GM12892 (cell line): Measurements from ENCODE around the gene JOSD1.

Experiments
- DNase-seq: peaks from one replicate; pipeline ENCODE4 v3.0.0; 2011; ENCODE audit not compliant: insufficient read length
- FAIRE-seq: peaks from 2 replicates; lab custom pipeline; 2011; peaks lifted over from hg19 to GRCh38; lab: Jason Lieb, UNC
- POLR2A ChIP-seq: IDR thresholded peaks from 2 replicates; pipeline ENCODE4 v1.6.1; 2011; ENCODE audit warnings: low read depth, low read length, control low read depth
- POLR2AphosphoS5 ChIP-seq: IDR thresholded peaks from 2 replicates; pipeline ENCODE4 v1.6.1; 2011; ENCODE audit warnings: low read depth, low read length, control low read depth
- TAF1 ChIP-seq: IDR thresholded peaks from 2 replicates; pipeline ENCODE4 v1.6.1; 2011; ENCODE audit warnings: low read depth, mild to moderate bottlenecking, control low read depth, low read length, borderline replicate concordance

Gene JOSD1

DNA sequence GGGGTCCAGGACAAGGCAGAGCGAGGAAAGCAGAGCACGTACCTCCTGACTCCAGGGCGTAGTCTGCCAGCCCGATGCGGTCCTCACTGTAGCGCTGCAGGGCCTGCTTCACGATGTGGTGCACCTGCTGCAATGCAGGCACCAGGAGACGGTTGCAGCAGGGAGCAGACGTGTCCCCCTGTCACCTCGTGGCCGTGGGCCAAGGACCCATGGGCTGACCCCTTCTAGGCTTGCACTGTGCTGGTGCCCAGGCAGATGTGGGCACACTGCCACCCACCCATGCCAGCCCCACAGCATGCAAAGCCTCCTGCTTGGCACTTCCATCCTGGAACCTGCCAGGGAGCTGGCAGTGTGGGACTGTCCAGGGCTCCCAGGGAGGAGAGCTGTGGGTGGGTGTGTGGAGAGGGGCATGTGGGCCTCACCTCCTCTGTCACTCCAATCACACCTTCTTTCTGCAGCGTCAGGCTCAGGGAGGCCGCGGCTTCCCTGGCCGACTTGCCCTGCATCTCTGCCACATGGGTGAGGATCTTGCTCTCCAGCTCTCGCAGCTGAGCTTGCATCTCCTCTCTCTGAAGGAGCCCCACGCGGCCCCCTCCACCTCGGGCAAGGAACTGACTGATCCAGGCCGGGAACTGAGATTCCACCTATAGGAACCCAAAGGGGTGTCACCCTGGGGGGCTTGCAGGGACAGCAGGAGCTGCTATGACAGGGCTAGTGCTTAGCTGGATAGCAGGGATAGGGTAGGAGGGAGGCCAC lies 38.7 kb upstream of the JOSD1 start:
- TF ChIP-seq TAF1 (no peak), POLR2AphosphoS5 (no peak), POLR2A (peak; percentile 45; the same call in 1 of the 2 replicates)
- DNase-seq (no peak), FAIRE-seq (no peak)

DNA sequence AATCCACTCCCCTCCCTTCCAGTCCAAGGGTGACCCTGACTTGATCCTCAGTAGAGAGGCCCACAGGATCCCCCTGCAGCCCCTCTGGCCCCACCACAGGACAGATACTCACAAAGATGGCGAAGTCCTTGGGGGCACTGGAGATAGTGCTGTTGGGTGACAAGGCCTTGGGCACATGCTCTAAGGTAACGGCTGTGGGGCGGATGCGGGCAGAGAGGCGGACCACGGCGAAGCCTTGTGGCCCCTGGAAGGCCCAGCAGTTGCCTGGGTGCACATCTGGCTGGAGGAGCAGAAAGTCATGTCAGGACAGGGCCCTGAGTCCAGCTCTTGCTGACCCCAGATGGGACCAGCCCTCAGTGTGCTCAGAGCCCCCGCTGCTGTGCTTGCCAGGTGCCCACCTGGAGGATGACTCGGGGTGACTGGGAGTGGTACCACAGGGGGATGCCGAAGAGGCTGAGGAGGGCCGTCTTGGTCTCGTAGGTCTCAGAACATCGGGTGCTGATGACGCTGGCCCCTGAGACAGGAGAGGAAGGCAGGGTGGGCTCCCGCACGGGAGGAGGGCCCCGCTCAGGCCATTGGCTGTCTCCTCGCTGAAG lies 37.8 kb upstream of the JOSD1 start:
- TF ChIP-seq POLR2A (no peak), TAF1 (no peak), POLR2AphosphoS5 (no peak)
- FAIRE-seq (no peak), DNase-seq (no peak)

DNA sequence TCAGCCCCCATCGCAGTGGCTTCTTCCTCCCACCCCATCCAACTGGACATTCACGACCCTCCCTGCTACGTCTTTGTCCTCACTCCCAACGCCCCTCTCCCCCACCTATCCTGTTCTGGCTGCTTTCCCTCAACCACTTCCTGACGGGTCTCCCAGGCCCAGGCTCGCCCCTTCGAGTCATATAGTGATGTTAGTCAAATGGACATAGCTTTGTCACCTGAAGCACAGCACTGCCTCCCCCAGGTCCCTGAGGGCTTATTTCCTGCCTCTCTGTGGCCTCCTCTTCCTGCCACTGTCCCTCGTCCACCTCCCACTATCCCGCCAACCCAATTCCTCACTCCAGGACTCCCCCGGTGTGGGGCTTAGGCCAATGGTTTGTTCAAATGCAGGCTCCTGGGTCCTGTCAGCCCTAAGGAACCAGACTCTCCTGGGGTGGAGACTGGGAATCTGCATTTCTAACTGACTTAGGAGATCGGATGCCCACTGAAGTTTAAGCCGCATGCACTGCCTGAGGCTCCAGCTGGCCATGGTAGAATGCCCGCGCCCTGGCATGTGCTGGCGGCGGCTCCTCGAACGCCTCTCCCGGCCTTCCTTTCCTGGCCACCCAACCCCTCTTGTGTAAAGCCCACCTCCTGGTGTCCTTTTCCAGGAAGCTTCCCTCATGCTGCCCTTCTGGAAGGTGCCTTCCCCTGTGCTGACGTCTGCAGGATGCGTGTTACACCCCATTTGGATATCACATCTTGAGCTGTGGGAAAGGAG lies 36.7 kb upstream of the JOSD1 start:
- DNase-seq (no peak), FAIRE-seq (no peak)
- TF ChIP-seq TAF1, result no peak
- TF ChIP-seq POLR2A, result peak; percentile 36; the same call in 1 of the 2 replicates
- no peak; the same call in none of the 2 replicates for TF ChIP-seq POLR2AphosphoS5

DNA sequence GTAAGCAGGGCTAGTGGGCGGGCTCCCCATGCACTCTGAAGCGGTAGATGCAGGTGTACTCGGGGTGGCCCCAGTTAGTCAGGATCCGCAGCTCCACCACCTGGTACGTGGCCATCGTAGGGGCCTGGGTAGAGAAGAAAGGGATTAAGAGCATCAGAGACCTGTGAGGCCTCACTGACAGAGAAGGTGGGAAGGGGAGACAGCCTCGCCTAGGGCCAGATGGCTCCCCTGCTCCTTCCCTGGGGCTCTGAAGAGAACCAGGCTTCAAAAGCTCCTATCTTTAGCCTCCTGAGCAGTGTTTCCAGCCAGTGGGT lies 35.5 kb upstream of the JOSD1 start:
- FAIRE-seq (no peak), DNase-seq (no peak)
- peak; percentile 25; the same call in 1 of the 2 replicates for TF ChIP-seq POLR2A
- TF ChIP-seq POLR2AphosphoS5, result no peak

DNA sequence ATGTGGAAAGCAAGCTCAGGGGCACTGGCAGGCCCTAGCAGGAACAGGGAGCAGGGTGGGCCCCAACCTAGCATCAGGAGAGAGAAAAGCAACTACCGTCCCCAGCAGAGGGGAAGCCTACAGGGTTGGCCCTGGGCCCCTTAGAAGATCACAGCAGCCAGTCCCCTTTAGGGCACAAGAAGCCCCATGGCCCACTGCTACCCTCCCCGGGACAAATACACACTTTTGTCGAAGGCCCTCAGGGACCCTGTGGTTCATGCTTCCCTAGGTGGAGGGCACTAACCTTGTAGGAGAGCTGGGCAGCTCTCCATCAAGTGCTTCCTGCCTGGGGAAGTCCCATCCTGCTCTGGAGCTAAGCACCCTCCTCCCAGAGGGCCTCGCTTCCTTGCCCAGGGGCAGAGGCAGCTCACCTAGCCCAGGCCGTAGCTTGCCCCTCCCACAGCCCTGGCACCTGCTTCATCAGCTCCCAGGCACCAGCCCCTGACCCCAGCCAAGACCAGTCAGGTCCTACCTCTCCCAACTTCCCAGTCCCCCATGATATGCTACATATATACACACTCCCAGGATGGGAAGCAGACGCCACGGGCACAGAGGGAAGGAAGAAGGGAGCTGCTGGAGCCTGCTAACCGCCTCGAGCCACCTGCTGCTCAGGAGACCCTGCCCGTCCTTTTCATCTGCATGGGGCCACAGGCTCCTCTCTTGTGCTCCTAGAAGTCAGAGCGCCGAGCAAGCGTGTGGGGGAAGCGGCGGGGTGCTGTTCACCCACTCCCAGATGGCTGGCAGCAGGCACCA lies 34.9 kb upstream of the JOSD1 start:
- DNase-seq (no peak), FAIRE-seq (peak; percentile 73)
- peak; percentile 86 for TF ChIP-seq POLR2AphosphoS5
- peak; percentile 63; the same call in 1 of the 2 replicates for TF ChIP-seq POLR2A
- no peak for TF ChIP-seq TAF1

DNA sequence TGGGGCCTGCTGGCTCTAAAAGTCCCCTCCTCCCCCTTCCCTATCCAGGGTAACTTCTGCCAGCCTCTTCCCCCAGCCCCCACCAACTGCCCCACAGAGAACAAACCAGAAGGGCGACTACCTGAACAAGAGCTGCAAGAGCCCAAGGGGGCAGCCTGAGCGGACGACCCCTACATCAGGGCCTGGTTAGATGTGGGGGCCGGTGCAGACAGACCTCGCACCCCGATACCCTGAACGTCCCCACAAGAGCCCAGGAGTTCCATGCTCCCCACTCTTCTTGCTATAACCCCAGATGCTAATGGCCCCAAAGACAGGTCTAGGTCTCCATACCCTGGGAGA lies 34.4 kb upstream of the JOSD1 start:
- DNase-seq (no peak), FAIRE-seq (no peak)
- TF ChIP-seq TAF1 (no peak), POLR2AphosphoS5 (no peak), POLR2A (no peak)

DNA sequence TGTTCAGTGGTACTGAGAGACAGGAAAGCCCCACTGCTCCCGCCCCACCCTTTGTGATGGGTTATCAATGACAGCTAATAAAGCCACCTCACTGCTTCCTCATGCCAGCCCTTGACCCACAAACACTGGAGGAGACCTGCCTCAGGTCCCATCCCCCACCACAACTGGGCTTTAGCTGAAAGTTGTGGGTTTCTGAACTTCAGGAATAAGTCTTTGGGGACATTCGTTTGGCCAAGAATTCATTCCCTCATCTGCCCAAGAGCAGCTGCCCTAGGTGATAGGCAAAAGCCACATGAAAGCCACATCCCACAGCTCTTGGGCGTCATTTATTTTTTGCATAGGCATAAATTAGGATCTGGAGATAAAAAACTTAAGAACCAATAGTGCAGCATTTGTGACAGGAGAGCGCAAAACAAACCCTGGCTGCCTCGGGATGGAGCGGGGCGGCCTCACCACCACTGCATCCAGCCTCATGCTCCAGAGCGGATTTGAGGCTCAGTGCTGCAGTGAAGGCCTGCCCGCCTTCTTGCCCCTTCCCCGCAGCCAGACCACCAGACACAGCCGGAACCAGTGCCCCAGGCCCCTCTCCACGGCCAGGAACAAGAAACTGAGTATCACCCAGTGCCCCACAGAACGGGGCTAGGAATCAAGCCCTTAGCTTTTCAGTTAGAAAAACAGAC lies 33.8 kb upstream of the JOSD1 start:
- TF ChIP-seq POLR2AphosphoS5 (no peak), POLR2A (no peak), TAF1 (no peak)
- DNase-seq, result no peak
- no peak for FAIRE-seq

DNA sequence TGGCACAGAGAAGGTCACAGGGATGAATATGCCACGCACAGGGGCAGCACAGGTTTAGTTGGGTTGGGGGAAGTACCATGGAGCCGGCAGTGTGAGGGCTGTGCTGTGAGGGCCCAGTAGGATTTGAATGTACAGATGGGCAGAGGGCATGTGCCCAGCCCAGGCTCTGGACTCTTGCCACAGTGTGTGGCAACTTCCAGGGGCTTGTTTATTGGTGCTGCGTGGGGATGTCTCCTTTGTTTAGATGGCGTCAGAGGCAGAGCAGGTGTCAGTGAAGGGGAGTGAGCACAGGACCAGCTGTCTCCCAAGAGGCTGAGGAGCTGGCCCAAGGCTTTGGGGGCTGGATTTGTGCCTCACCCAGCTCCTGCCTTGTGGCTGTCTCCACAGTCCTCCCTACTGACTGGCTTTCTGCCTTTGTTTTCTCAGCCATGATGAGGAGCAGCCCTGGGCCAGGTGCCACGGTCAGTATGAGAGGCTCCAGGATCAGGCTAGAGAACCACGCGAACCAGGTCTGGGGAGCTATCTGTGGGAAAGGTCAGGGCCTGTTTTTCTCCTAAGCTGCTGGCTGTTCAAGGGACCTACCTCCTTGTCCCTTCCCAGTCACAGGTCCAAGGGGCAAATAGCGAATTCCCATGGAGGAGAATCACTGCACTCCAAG lies 33.1 kb upstream of the JOSD1 start:
- TF ChIP-seq TAF1 (no peak), POLR2A (peak; percentile 66), POLR2AphosphoS5 (peak; percentile 65; the same call in 1 of the 2 replicates)
- FAIRE-seq (no peak), DNase-seq (no peak)

DNA sequence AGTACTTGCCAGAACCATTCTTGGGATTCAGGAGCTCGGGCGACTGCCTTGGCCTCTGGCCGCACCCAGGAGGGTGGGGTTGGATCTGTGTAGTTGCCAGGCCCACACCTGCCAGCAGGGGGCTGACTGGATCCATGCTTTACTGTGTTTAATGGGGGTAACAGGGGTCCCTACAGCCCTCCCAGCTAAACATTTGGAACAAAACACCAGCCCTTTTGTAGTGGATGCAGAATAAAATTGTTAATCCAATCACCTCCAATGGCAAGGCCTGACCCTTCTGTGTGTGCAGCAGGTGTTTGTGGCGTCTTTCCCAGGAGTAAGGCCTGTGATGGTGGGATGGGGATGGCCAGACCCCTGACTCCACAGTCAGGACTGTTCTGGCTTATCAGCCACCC lies 32.6 kb upstream of the JOSD1 start:
- TF ChIP-seq POLR2AphosphoS5, result no peak; the same call in 1 of the 2 replicates
- no peak for TF ChIP-seq POLR2A
- no peak for TF ChIP-seq TAF1
- FAIRE-seq (no peak), DNase-seq (peak; percentile 64)

DNA sequence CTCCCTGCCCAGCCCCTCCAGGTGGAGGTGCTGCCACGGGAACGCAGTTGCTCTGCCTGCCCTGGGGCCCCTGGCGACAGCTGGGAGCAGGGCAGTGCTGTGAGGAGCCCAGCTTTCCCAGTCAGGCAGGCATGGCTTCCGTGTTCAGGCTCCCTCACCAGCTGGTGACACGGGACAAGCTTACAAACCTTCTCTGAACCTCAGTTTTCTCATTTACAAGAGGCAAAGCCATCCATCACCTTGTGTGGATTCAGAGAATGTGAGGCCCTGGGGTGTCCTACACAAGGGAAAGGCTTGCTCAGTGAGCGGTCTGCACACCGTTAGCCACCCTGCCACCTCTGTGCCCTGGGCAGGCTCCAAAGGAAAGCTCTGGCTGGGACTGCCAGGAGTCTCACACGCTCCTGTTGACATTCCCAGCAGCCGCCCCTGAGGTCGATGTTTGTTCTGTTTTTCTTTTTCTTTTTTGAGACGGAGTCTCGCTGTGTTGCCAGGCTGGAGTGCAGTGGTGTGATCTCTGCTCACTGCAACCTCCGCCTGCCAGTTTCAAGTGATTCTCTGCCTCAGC lies 31.6 kb upstream of the JOSD1 start:
- FAIRE-seq (no peak), DNase-seq (no peak)
- no peak for TF ChIP-seq TAF1
- TF ChIP-seq POLR2A, result no peak
- no peak for TF ChIP-seq POLR2AphosphoS5
